GM21825 (cell line): Measurements from ENCODE around the gene PRR15.

Experiments used
- ATAC-seq: cut with Tn5 transposase; IDR thresholded peaks from one replicate; pipeline ENCODE4 v1.9.1; 2021; ENCODE audit warnings: mild to moderate bottlenecking, moderate library complexity; ENCODE audit not compliant: unreplicated experiment

PRR15 gene

GRCh38 chr7:29607889-29608288 lies 44.3 kb downstream of the PRR15 start:
- no peak for ATAC-seq

GRCh38 chr7:29609162-29610037 lies 45.8 kb downstream of the PRR15 start:
- ATAC-seq, result no peak

GRCh38 chr7:29610086-29610485 lies 46.5 kb downstream of the PRR15 start:
- ATAC-seq, result no peak

GRCh38 chr7:29611941-29612544 lies 48.4 kb downstream of the PRR15 start:
- no peak for ATAC-seq

- no peak for ATAC-seq
Measured at GRCh38 chr7:29612596-29612995, 49.0 kb downstream of the PRR15 start.

- no peak for ATAC-seq
Measured at GRCh38 chr7:29613100-29613499, 49.5 kb downstream of the PRR15 start.

GRCh38 chr7:29614229-29614628 lies 50.6 kb downstream of the PRR15 start:
- ATAC-seq, result no peak
